Cerebellar nuclear complex (tissue), 1 donor: ENCODE data around the gene PPP2R1B.
"Not testable (repeated sequence)": the region's sequence is repeated elsewhere in the genome, so short reads cannot be mapped to it uniquely, and the experiment has no call there.

Experiments used
- DNase-seq, 2 experiments: peaks; one replicate each; lab custom pipeline; 2025; lab: John Stamatoyannopoulos, UW

The PPP2R1B gene

GRCh38 chr11:111726301-111726713 is 39.9 kb downstream of the PPP2R1B start:
- DNase-seq = no peak

GRCh38 chr11:111725621-111726020 is 40.6 kb downstream of the PPP2R1B start:
- no peak for DNase-seq

GRCh38 chr11:111724615-111725129 is 41.5 kb downstream of the PPP2R1B start:
- no peak for DNase-seq

GRCh38 chr11:111723595-111723994 is 42.6 kb downstream of the PPP2R1B start:
- no peak for DNase-seq

- DNase-seq = no peak
These were observed 43.7 kb downstream of the PPP2R1B start for GRCh38 chr11:111722501-111722900.

GRCh38 chr11:111720801-111721494 is 45.2 kb downstream of the PPP2R1B start:
- no peak for DNase-seq

GRCh38 chr11:111719379-111719778 is 46.8 kb downstream of the PPP2R1B start:
- no peak for DNase-seq

- no peak for DNase-seq
These were observed 47.3 kb downstream of the PPP2R1B start for GRCh38 chr11:111718859-111719258.

GRCh38 chr11:111718436-111718835 is 47.8 kb downstream of the PPP2R1B start:
- no peak for DNase-seq

GRCh38 chr11:111717660-111718059 is 48.5 kb downstream of the PPP2R1B start:
- not testable (repeated sequence) for DNase-seq

- no peak for DNase-seq
These were observed 50.9 kb downstream of the PPP2R1B start for GRCh38 chr11:111715142-111715816.

- DNase-seq = no peak
These were observed 51.7 kb downstream of the PPP2R1B start for GRCh38 chr11:111714522-111714921.

GRCh38 chr11:111707691-111708067 is 58.5 kb downstream of the PPP2R1B start:
- DNase-seq = no peak

- DNase-seq = no peak
These were observed 59.0 kb downstream of the PPP2R1B start for GRCh38 chr11:111707039-111707690.

GRCh38 chr11:111703576-111703975 is 62.6 kb downstream of the PPP2R1B start:
- no peak for DNase-seq

- DNase-seq = no peak
These were observed 63.6 kb downstream of the PPP2R1B start for GRCh38 chr11:111702623-111703022.

GRCh38 chr11:111700162-111700561 is 66.0 kb downstream of the PPP2R1B start:
- DNase-seq = no peak

- no peak for DNase-seq
These were observed 66.5 kb downstream of the PPP2R1B start for GRCh38 chr11:111699579-111700156.

GRCh38 chr11:111698852-111699559 is 67.2 kb downstream of the PPP2R1B start:
- DNase-seq = no peak

- no peak for DNase-seq
These were observed 68.2 kb downstream of the PPP2R1B start for GRCh38 chr11:111697933-111698371.

- DNase-seq = no peak
These were observed 69.6 kb downstream of the PPP2R1B start for GRCh38 chr11:111696556-111696955.

- no peak for DNase-seq
These were observed 71.3 kb downstream of the PPP2R1B start for GRCh38 chr11:111694851-111695250.
